Vagina (tissue), 2 donors: ENCODE data around the gene PPP2R5C.

Experiments used
- CTCF ChIP-seq, 3 experiments: fragments of 450-650 bp in 2 of 3; fragments of 200-600 bp in 1 of 3; sonication (generic) in 1 of 3; IDR thresholded peaks; one replicate each; pipeline ENCODE4 v1.5.1; 2017 to 2019; ENCODE audit warnings: antibody characterized with exemption in 3 of 3, mild to moderate bottlenecking in 2 of 3, moderate library complexity in 2 of 3
- POLR2A ChIP-seq, 2 donors: fragments of 450-650 bp; IDR thresholded peaks; one replicate each; pipeline ENCODE4 v1.6.1; 2017; ENCODE audit warnings: antibody characterized with exemption in 2 of 2, mild to moderate bottlenecking in 2 of 2, moderate library complexity in 2 of 2

- TF ChIP-seq CTCF (IDR thresholded peaks at IDR 0.05) (no peak), POLR2A (IDR thresholded peaks at IDR 0.05) (no peak)
Measured at GRCh38 chr14:101955695-101956161, 194.2 kb downstream of the PPP2R5C start.
